ENCODE results near the gene TEKT5.

GRCh38 chr16:10579575-10579964, 115.2 kb downstream of the TEKT5 start:
- no peak for TF ChIP-seq EZH2 (IDR thresholded peaks at IDR 0.05; ENCODE audit: insufficient read depth, poor library complexity, severe bottlenecking)
- no peak for TF ChIP-seq EZH2phosphoT487 (IDR thresholded peaks at IDR 0.05; ENCODE audit: insufficient read depth, low read depth)
